ENCODE results near the gene ATP6V0A4. TPM values are rescaled to one million over a fixed set of nuclear protein-coding genes. Genes with fewer than 3 reads are reported as not detected.

ATP6V0A4 gene
- polyA plus RNA-seq, 1 of the 3 experiments (the other 2 are of a cell fraction) = not detected

GRCh38 chr7:138712652-138713051 lies 85.3 kb downstream of the ATP6V0A4 start:
- no peaks in the 10 kb centered on the region for H3K4me1 ChIP-seq (ENCODE audit: control insufficient read depth in 1 of 2, insufficient read depth in 2 of 2, low read depth in 1 of 2, low read length in 1 of 2)
- no peaks in the 10 kb centered on the region for H3K36me3 ChIP-seq (replicated peaks in 1 of 2; ENCODE audit: control insufficient read depth in 1 of 2, insufficient read depth in 2 of 2, low read length in 1 of 2)
- H4K20me1 ChIP-seq (ENCODE audit: insufficient read depth) = no peaks in the 10 kb centered on the region
- no peaks in the 10 kb centered on the region; the same call in 1 of the 2 replicates for H3K9me3 ChIP-seq
- no peak overlapping the region for H3K27ac ChIP-seq (ENCODE audit: low read depth in 2 of 2, low read length in 1 of 2)
- H3K9ac ChIP-seq = no peak overlapping the region
- CTCF ChIA-PET = interaction anchor here (1.1 kb wide), 1 partner anchor 9 kb away, joined by 3 read pairs; no protein-coding TSS in a partner anchor
- no peak overlapping the region for H2AFZ ChIP-seq (ENCODE audit: low read depth)
- no peak for DNase-seq
- H3K27me3 ChIP-seq (ENCODE audit: insufficient read depth) = no peaks in the 10 kb centered on the region
- no peaks in the 10 kb centered on the region for H3K79me2 ChIP-seq (ENCODE audit: insufficient read depth)
- POLR2A ChIA-PET = no interaction called here
- H3K4me3 ChIP-seq (ENCODE audit: low read depth in 2 of 2, low read length in 1 of 2) = no peak overlapping the region
- WGBS (ENCODE audit: low lambda C conversion rate) = 68% methylated on average over 9 of the region's 9 CpGs
- no peak overlapping the region for H3K4me2 ChIP-seq
- no peaks in the 10 kb centered on the region for H3F3A ChIP-seq (replicated peaks; ENCODE audit: insufficient read depth)
- TF ChIP-seq JUND (IDR thresholded peaks at IDR 0.05) (no peak), TEAD4 (IDR thresholded peaks at IDR 0.05; ENCODE audit: borderline replicate concordance, insufficient read depth) (no peak), SMC3 (IDR thresholded peaks at IDR 0.05; ENCODE audit: low read depth, low read length) (no peak), MEF2A (IDR thresholded peaks at IDR 0.05; ENCODE audit: borderline replicate concordance, low read depth) (no peak), MAX (IDR thresholded peaks at IDR 0.05; ENCODE audit: low read depth) (no peak), RAD21 (IDR thresholded peaks at IDR 0.05; ENCODE audit: low read length) (no peak), REST (IDR thresholded peaks at IDR 0.05; ENCODE audit: low read depth, low read length) (no peak), CHD2 (IDR thresholded peaks at IDR 0.05; ENCODE audit: low read length, partially characterized antibody) (no peak), EZH2phosphoT487 (IDR thresholded peaks at IDR 0.05; ENCODE audit: borderline replicate concordance, low read depth) (no peak), ZBTB33 (IDR thresholded peaks at IDR 0.05; ENCODE audit: borderline replicate concordance, low read depth) (no peak), GATA2 (CRISPR knock-in tag; IDR thresholded peaks at IDR 0.05) (no peak), EP300 (IDR thresholded peaks at IDR 0.05; ENCODE audit: borderline replicate concordance in 1 of 2, low read depth in 1 of 2, low read length in 1 of 2) (no peak), RCOR1 (IDR thresholded peaks at IDR 0.05; ENCODE audit: low read length) (no peak)
- no peaks in the 10 kb centered on the region for H3K9me2 ChIP-seq
